ENCODE measurements around the gene ATP10D.

DNA sequence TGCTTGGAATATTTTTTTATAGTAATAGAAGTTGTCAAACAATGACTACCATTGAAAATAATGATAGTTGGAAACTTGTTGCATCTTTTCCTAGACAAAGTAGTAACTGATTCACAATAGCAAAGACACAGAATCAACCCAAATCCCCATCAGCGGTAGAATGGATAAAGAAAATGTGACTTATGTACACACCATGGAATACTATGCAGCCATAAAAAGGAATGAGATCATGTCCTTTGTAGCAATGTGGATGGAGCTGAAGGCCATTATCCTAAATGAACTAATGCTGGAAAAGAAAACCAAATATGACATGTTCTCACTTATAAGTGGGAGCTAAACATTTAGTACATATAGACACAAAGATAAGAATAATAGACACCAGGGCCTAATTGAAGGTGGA, 49.7 kb downstream of the ATP10D start:
- TF ChIP-seq POLR2A (IDR thresholded peaks at IDR 0.05; ENCODE audit: low read depth, low read length) (no peak), JUN (IDR thresholded peaks at IDR 0.05; ENCODE audit: borderline replicate concordance, insufficient read depth, insufficient read length, low read depth) (no peak), EZH2 (IDR thresholded peaks at IDR 0.05; ENCODE audit: borderline replicate concordance, low read depth, low read length, severe bottlenecking) (no peak), POLR2AphosphoS5 (IDR thresholded peaks at IDR 0.05; ENCODE audit: insufficient read depth, low read depth, low read length) (no peak)
- TF ChIP-seq, protein P1, sequence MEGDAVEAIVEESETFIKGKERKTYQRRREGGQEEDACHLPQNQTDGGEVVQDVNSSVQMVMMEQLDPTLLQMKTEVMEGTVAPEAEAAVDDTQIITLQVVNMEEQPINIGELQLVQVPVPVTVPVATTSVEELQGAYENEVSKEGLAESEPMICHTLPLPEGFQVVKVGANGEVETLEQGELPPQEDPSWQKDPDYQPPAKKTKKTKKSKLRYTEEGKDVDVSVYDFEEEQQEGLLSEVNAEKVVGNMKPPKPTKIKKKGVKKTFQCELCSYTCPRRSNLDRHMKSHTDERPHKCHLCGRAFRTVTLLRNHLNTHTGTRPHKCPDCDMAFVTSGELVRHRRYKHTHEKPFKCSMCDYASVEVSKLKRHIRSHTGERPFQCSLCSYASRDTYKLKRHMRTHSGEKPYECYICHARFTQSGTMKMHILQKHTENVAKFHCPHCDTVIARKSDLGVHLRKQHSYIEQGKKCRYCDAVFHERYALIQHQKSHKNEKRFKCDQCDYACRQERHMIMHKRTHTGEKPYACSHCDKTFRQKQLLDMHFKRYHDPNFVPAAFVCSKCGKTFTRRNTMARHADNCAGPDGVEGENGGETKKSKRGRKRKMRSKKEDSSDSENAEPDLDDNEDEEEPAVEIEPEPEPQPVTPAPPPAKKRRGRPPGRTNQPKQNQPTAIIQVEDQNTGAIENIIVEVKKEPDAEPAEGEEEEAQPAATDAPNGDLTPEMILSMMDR (IDR thresholded peaks at IDR 0.05; ENCODE audit: extremely low read depth in 1 of 2, insufficient read depth in 1 of 2, low read depth in 1 of 2, low read length in 2 of 2): no peak
